GM18508 (cell line): ENCODE results near the gene LPAR6.

Experiments used
- ATAC-seq: cut with Tn5 transposase; IDR thresholded peaks from one replicate; pipeline ENCODE4 v1.9.1; 2021; ENCODE audit warnings: moderate number of reproducible peaks; ENCODE audit not compliant: insufficient read depth, unreplicated experiment

LPAR6 gene

DNA sequence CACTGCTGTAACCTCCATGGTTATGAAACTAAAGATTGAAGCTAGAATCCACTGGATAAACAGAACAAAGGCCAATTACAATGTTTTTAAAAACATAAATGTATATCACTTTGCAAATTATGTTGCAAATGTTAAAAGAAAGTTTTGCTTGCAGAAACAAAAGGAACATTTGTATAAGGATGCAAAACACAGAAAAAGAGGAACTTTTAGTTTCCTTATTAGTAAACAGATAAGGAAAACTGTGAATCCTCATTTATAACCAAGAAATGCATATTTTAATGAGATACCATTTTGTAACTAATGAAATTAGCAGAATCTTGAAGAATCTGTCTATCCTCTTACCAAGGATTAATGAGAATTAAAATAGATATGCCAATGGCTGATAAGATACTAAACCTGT lies 32.3 kb downstream of the LPAR6 start:
- no peak for ATAC-seq

DNA sequence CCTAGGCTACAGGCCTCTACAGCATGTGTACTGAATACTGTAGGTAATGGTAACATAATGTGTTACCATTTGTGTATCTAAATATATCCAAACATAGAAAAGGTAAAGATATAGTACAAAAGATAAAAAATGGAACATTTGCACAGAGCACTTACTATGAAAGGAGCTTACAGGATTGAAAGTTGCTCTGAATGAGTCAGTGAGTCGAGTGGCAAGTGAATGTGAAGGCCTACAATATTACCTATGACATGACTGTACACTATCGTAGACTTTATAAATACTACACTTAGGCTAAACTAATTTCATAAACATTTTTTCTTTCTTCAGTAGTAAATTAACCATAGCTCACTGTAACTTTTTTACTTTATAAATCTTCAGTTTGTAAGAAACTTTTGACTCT lies 35.1 kb downstream of the LPAR6 start:
- ATAC-seq, result no peak

DNA sequence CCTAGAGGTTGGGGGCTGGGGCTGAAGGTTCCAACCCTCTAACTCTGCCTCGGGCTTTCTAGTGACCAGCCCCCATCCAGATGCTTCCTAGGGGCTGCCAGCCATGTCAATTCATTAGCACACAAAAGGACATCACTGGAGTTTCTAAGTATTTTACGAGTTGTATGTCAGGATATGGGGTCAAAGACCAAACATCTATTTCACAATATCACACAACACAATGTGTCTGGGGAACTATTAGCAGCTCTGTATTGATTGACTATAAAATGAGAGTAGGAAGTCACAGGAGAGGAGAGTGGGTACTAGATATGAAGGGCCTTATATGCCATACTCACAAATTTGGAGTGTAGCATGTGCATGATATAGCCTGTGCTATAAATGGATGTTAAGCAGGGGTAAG lies 42.1 kb downstream of the LPAR6 start:
- no peak for ATAC-seq

DNA sequence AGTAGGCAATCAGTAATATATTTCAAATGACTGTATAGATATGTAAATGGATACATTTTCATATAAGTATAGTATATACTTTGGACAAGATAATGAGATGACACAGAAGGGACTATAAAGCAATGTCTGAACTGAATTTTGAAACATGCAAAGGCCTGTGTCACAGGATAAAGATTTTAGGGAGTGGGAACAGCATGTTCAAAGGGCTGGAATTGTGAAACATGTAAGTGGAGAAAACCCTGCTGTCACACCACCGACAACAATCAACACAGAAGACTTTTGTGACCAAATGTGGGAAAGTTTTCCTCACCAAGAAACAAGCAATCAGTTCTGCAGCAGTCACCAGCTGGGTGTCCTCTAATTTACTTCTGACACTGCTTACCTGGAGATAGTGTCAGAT lies 42.9 kb downstream of the LPAR6 start:
- no peak for ATAC-seq
